Esophagus muscularis mucosa (tissue), 4 donors: ENCODE measurements around the gene KRTAP4-7. TPM values are rescaled to one million over a fixed set of nuclear protein-coding genes. Genes with fewer than 3 reads are reported as not detected.

Experiments used
- DNase-seq: peaks from one replicate; pipeline ENCODE4 v3.0.0-alpha.2; 2017; ENCODE audit errors: extremely low spot score
- H3K27ac ChIP-seq, 4 donors: fragments of 200-600 bp; sonication (generic); replicated peaks in 1 of 4; 1 replicate in 3 of 4; 2 replicates in 1 of 4; pipeline ENCODE4 v1.5.1; 2016 to 2019; ENCODE audit warnings: mild to moderate bottlenecking in 1 of 4
- H3K27me3 ChIP-seq, 4 donors: fragments of 200-600 bp; sonication (generic); one replicate each; pipeline versions ENCODE4 v1.5.1 to v1.6.0; 2016 to 2019
- H3K36me3 ChIP-seq, 4 donors: fragments of 200-600 bp; sonication (generic); one replicate each; pipeline ENCODE4 v1.5.1; 2016 to 2019
- H3K4me1 ChIP-seq, 4 donors: fragments of 200-600 bp; sonication (generic); one replicate each; pipeline ENCODE4 v1.5.1; 2016 to 2019
- H3K4me3 ChIP-seq, 4 donors: fragments of 200-600 bp; sonication (generic); 1 replicate in 2 of 4; 2 replicates in 2 of 4; pipeline ENCODE4 v1.5.1; 2016 to 2019; ENCODE audit warnings: mild to moderate bottlenecking in 4 of 4, moderate library complexity in 1 of 4
- H3K9me3 ChIP-seq, 4 donors: fragments of 200-600 bp; sonication (generic); 1 replicate in 3 of 4; 2 replicates in 1 of 4; pipeline ENCODE4 v1.5.1; 2016 to 2019
- EP300 ChIP-seq: sonication (generic); formaldehyde crosslinking; IDR thresholded peaks from one replicate; pipeline ENCODE4 v1.6.1; 2017; ENCODE audit warnings: antibody characterized with exemption
- POLR2A ChIP-seq: fragments of 450-650 bp; IDR thresholded peaks from one replicate; pipeline ENCODE4 v1.6.1; 2017; ENCODE audit warnings: antibody characterized with exemption, moderate library complexity, mild to moderate bottlenecking, low read depth
- POLR2AphosphoS5 ChIP-seq, 2 donors: sonication (generic); formaldehyde crosslinking; IDR thresholded peaks; one replicate each; pipeline ENCODE4 v1.6.1; 2017; ENCODE audit warnings: antibody characterized with exemption in 2 of 2
- WGBS: methylation state at CpG from one replicate; pipeline ENCODE4 v1.1.5; 2018; 5-methylcytosine and 5-hydroxymethylcytosine counted together
- intact Hi-C: fragments of 100-400 bp; cut with DNase I; formaldehyde crosslinking; loops from one replicate; pipeline ENCODE4 v1.15.1; 2023
- total RNA-seq, 4 donors: library from RNA; depleted of rRNA; stranded (reverse); fragments of >200 nt; gene quantifications; one replicate each; pipeline versions ENCODE4 v1.1.0 to v1.2.1, GENCODE V29; 2016
- TF ChIP-seq, protein P1 (sequence below), 3 experiments: fragments of 200-600 bp in 2 of 3; fragments of 450-650 bp in 1 of 3; sonication (generic) in 2 of 3; IDR thresholded peaks; one replicate each; pipeline ENCODE4 v1.5.1; 2017 to 2019; ENCODE audit warnings: antibody characterized with exemption in 3 of 3, mild to moderate bottlenecking in 2 of 3, moderate library complexity in 1 of 3

KRTAP4-7 gene
- total RNA-seq, 4 donors from 2014 or later = not detected

DNA sequence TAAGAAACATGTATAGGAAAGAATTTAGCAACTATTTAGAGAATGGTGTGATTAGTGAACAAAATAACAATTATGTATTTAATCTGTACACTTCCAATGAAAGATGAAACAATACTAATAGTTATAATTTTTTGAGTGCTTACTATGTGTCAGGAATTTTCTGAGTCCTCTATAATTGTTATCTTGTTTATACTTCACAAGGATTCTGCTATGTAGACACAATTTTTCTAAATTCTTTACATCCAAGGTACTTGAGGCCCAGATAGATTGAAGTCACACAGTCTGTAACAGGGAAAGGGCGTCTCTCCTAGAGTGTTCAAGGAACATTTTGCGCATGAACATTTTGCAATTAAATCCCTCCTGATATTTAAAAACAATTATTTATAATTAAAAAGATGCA lies 41.1 kb downstream of the KRTAP4-7 start:
- Histone ChIP-seq H3K27me3 (peaks cover 0 to 9% (median 0%) of the 10 kb centered on the region in 4 donors), H3K9me3 (no peaks in the 10 kb centered on the region), H3K36me3 (no peaks in the 10 kb centered on the region), H3K27ac (no peak overlapping the region), H3K4me1 (no peaks in the 10 kb centered on the region), H3K4me3 (no peak overlapping the region)
- WGBS = 89% methylated on average over 2 of the region's 2 CpGs
- TF ChIP-seq EP300 (no peak), POLR2A (no peak), POLR2AphosphoS5 (IDR thresholded peaks at IDR 0.05) (no peak)
- TF ChIP-seq, protein P1, sequence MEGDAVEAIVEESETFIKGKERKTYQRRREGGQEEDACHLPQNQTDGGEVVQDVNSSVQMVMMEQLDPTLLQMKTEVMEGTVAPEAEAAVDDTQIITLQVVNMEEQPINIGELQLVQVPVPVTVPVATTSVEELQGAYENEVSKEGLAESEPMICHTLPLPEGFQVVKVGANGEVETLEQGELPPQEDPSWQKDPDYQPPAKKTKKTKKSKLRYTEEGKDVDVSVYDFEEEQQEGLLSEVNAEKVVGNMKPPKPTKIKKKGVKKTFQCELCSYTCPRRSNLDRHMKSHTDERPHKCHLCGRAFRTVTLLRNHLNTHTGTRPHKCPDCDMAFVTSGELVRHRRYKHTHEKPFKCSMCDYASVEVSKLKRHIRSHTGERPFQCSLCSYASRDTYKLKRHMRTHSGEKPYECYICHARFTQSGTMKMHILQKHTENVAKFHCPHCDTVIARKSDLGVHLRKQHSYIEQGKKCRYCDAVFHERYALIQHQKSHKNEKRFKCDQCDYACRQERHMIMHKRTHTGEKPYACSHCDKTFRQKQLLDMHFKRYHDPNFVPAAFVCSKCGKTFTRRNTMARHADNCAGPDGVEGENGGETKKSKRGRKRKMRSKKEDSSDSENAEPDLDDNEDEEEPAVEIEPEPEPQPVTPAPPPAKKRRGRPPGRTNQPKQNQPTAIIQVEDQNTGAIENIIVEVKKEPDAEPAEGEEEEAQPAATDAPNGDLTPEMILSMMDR (IDR thresholded peaks at IDR 0.05) = no peak
- no peak for DNase-seq
- intact Hi-C loops = no loop called here

DNA sequence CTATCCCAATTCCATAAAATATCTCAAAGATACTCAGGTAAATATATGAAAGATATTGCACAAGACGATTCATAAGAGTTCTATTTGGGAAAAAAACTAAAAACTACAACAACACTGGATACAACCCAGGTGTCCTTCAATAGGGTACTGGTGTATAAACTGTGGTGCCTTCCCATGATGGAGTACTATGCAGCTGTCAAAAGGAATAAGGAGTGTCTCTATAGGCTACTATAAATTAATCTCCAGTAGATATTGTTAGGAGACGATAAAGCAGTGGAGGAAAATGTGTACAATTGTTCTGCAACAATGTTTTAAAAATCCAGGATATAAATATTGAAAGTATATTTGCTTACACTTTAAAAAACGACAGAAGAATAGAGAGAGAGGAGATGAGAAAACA lies 42.5 kb downstream of the KRTAP4-7 start:
- no peak for DNase-seq
- Histone ChIP-seq H3K9me3 (no peaks in the 10 kb centered on the region), H3K27ac (no peak overlapping the region), H3K4me3 (no peak overlapping the region), H3K4me1 (no peaks in the 10 kb centered on the region), H3K36me3 (no peaks in the 10 kb centered on the region), H3K27me3 (peaks cover 0 to 9% (median 0%) of the 10 kb centered on the region in 4 donors)
- 85% methylated on average over 3 of the region's 3 CpGs for WGBS
- no peak for TF ChIP-seq POLR2AphosphoS5 (IDR thresholded peaks at IDR 0.05)
- TF ChIP-seq, protein P1 (IDR thresholded peaks at IDR 0.05) = no peak
- TF ChIP-seq POLR2A = no peak
- TF ChIP-seq EP300 = no peak
- intact Hi-C loops = no loop called here

DNA sequence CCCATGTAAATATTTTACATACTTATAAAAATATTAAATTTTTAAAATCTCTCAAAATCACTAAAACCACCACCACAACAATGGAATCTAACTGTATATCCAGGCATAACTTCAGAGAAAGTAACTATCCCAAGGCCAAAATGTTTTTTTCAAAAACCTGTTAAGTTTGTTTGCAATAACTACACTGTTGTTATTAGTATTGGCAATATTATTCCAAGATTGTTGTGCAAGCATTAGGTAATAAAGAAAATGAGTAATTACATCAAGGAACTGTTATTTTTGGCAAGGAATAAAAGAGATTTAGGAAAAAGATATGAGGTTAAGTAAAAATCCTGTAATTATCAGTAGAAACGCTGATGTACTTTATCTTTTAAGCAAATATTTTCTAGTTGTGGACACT lies 43.4 kb downstream of the KRTAP4-7 start:
- H3K9me3 ChIP-seq = no peaks in the 10 kb centered on the region
- 76% methylated on average over 1 of the region's 1 CpG for WGBS
- H3K27ac ChIP-seq = no peak overlapping the region
- TF ChIP-seq, protein P1 (IDR thresholded peaks at IDR 0.05) = no peak
- TF ChIP-seq EP300 = no peak
- TF ChIP-seq POLR2AphosphoS5 (IDR thresholded peaks at IDR 0.05) = no peak
- no peak for TF ChIP-seq POLR2A
- H3K27me3 ChIP-seq = peaks cover 0 to 9% (median 0%) of the 10 kb centered on the region in 4 donors
- H3K4me1 ChIP-seq = no peaks in the 10 kb centered on the region
- DNase-seq = no peak
- H3K4me3 ChIP-seq = no peak overlapping the region
- intact Hi-C loops = no loop called here
- H3K36me3 ChIP-seq = no peaks in the 10 kb centered on the region

DNA sequence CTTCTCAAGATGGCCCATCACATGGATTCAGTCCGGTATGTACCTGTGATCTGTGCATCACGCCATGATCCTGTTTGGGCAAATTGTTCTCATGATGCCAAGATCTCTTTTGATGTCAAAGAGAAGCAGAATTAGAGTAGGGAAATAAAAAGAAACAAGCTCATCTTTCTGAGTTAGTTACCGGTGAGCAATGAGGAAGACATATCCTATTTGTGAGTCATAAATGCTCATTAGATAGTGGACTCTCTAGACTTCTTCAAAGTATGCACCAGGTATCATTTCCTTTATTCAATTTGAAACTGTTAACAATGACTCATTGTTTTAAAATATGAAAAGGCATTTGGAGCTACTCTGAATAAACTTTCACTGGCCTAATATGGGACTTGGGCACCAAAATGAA lies 48.0 kb downstream of the KRTAP4-7 start:
- intact Hi-C loops = no loop called here
- Histone ChIP-seq H3K4me1 (no peaks in the 10 kb centered on the region), H3K9me3 (peaks cover 0 to 4% (median 0%) of the 10 kb centered on the region in 4 donors), H3K36me3 (no peaks in the 10 kb centered on the region), H3K27ac (no peak overlapping the region), H3K27me3 (no peaks in the 10 kb centered on the region), H3K4me3 (no peak overlapping the region)
- DNase-seq = no peak
- WGBS = 81% methylated on average over 3 of the region's 3 CpGs
- TF ChIP-seq, protein P1 (IDR thresholded peaks at IDR 0.05) = no peak
- TF ChIP-seq EP300 (no peak), POLR2A (no peak), POLR2AphosphoS5 (IDR thresholded peaks at IDR 0.05) (no peak)
